Coronary artery (tissue), 2 donors: Measurements from ENCODE around the gene LEP.

ENCODE experiments used
- DNase-seq: peaks from one replicate; pipeline ENCODE4 v3.0.0-alpha.2; 2017; ENCODE audit warnings: low spot score
- H3K27ac ChIP-seq, 2 donors: fragments of 200-600 bp; sonication (generic); one replicate each; pipeline ENCODE4 v1.5.1; 2016 to 2019
- H3K4me3 ChIP-seq: fragments of 200-600 bp; sonication (generic); 2 replicates; pipeline ENCODE4 v1.5.1; 2016; ENCODE audit warnings: mild to moderate bottlenecking, moderate library complexity
- CTCF ChIP-seq: fragments of 200-600 bp; sonication (generic); IDR thresholded peaks from one replicate; pipeline ENCODE4 v1.5.1; 2019; ENCODE audit warnings: antibody characterized with exemption

LEP gene

GRCh38 chr7:128206017-128206746 is 34.9 kb upstream of the LEP start:
- no peak for TF ChIP-seq CTCF
- no peak overlapping the region for H3K4me3 ChIP-seq
- no peak overlapping the region for H3K27ac ChIP-seq
- DNase-seq, result no peak

- no peak for TF ChIP-seq CTCF
- H3K27ac ChIP-seq, result no peak overlapping the region
- no peak overlapping the region for H3K4me3 ChIP-seq
- no peak for DNase-seq
Observed at GRCh38 chr7:128206747-128207500, 34.2 kb upstream of the LEP start.

- no peak overlapping the region for H3K4me3 ChIP-seq
- no peak overlapping the region for H3K27ac ChIP-seq
- no peak for TF ChIP-seq CTCF
- DNase-seq, result no peak
Observed at GRCh38 chr7:128207609-128208008, 33.5 kb upstream of the LEP start.

- no peak overlapping the region for H3K4me3 ChIP-seq
- no peak for DNase-seq
- no peak overlapping the region for H3K27ac ChIP-seq
- peak; percentile 96 for TF ChIP-seq CTCF
Observed at GRCh38 chr7:128209229-128210035, 31.6 kb upstream of the LEP start.

- no peak overlapping the region for H3K4me3 ChIP-seq
- no peak for DNase-seq
- H3K27ac ChIP-seq, result no peak overlapping the region
- TF ChIP-seq CTCF, result no peak
Observed at GRCh38 chr7:128210036-128210347, 31.1 kb upstream of the LEP start.

GRCh38 chr7:128210590-128211570 is 30.2 kb upstream of the LEP start:
- TF ChIP-seq CTCF, result no peak
- H3K27ac ChIP-seq, result no peak overlapping the region

More at GRCh38 chr7:128210590-128211570, 30.2 kb upstream of the LEP start:
- DNase-seq, result no peak
- H3K4me3 ChIP-seq, result no peak overlapping the region
